Esophagus (tissue), 2 donors: Measurements from ENCODE around the gene PCDHGA2. TPM values are rescaled to one million over a fixed set of nuclear protein-coding genes. Genes with fewer than 3 reads are reported as not detected.
"Not testable (repeated sequence)": the region's sequence is repeated elsewhere in the genome, so short reads cannot be mapped to it uniquely, and the experiment has no call there.

Experiments used
- H3K27ac ChIP-seq, 2 donors: one replicate each; pipeline ENCODE4 v1.5.1; 2013; ENCODE audit warnings: low read depth in 2 of 2, mild to moderate bottlenecking in 2 of 2, inconsistent platforms in 1 of 2, low read length in 1 of 2, moderate library complexity in 1 of 2
- H3K27me3 ChIP-seq, 2 donors: one replicate each; pipeline ENCODE4 v1.6.1; 2013; ENCODE audit warnings: low read length in 2 of 2, control low read depth in 1 of 2, mild to moderate bottlenecking in 1 of 2; ENCODE audit not compliant: insufficient read depth in 2 of 2, control insufficient read depth in 1 of 2
- H3K36me3 ChIP-seq, 2 donors: one replicate each; pipeline ENCODE4 v1.6.1; 2013; ENCODE audit warnings: low read length in 1 of 2; ENCODE audit not compliant: control insufficient read depth in 2 of 2, insufficient read depth in 2 of 2
- H3K4me1 ChIP-seq, 2 donors: one replicate each; pipeline ENCODE4 v1.6.1; 2013; ENCODE audit warnings: low read length in 1 of 2; ENCODE audit not compliant: control insufficient read depth in 2 of 2, insufficient read depth in 2 of 2
- H3K4me3 ChIP-seq, 2 donors: one replicate each; pipeline ENCODE4 v1.5.1; 2013; ENCODE audit warnings: low read length in 2 of 2, mild to moderate bottlenecking in 2 of 2, low read depth in 1 of 2, moderate library complexity in 1 of 2
- H3K9me3 ChIP-seq, 2 donors: one replicate each; pipeline ENCODE4 v1.6.1; 2013; ENCODE audit warnings: mild to moderate bottlenecking in 2 of 2, low read depth in 1 of 2, low read length in 1 of 2, moderate library complexity in 1 of 2; ENCODE audit not compliant: control insufficient read depth in 2 of 2, insufficient read depth in 1 of 2
- WGBS, 2 donors: extraction: QIAGEN DNeasy Blood & Tissue Kit; methylation state at CpG; one replicate each; pipeline ENCODE4 v1.1.7; 2013; 5-methylcytosine and 5-hydroxymethylcytosine counted together
- polyA plus RNA-seq, 2 donors: library from polyadenylated mRNA; stranded (reverse); fragments of 200-250 nt; gene quantifications; one replicate each; pipeline ENCODE4 v1.2.3, GENCODE V29; 2013
- donor health status: healthy with polysubstance abuse.
- donor health status: Bipolar disorder and iron deficiency.

Gene PCDHGA2
- polyA plus RNA-seq, 2 donors = 0.14 to 0.27 TPM

GRCh38 chr5:141322261-141322660, 16.3 kb upstream of the PCDHGA2 start:
- peaks cover 10 to 21% of the 10 kb centered on the region in 2 donors for H3K9me3 ChIP-seq
- peaks cover 0 to 2% of the 10 kb centered on the region in 2 donors for H3K4me1 ChIP-seq
- no peak overlapping the region for H3K4me3 ChIP-seq
- WGBS, 2 donors = 85% methylated on average over 3 of the region's 3 CpGs
- H3K27me3 ChIP-seq = no peaks in the 10 kb centered on the region
- peaks cover 4 to 5% of the 10 kb centered on the region in 2 donors for H3K36me3 ChIP-seq
- H3K27ac ChIP-seq = no peak overlapping the region

DNA sequence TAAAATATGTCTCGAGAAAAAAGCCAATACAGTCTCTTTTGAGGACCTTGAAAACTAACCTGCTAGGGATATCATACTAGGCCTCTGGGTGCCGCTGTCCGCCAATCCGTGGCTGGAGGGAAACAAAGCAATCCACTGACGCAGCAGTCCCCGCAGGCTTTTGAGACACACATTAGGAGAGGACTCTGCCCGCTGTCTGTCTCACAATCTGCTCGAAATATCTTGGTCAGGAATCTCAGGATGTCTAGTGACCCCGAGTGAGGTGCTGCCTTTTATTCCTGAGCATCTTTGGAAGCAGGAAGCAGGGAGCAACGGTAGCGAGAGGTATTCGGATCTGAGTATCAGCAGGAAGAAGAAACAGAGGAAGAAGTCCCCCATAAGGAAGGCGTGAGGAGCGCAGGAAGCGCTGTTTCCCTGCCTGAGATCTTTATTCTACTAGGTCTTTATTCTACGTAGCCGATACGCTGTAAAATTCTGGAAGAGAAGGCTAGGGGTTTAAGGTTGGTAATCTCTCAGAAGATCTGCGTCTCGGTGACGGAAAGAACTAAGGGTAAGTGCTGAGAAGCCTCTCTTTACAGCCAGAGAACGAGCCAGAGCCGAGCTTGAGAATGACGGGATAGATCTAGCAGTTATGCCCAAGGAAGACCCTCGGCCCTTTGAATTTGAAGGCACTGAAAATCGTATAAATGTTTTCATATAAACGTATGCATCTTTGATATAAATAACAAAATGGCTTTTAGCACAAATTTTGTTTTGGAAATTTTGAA, 12.3 kb upstream of the PCDHGA2 start:
- Histone ChIP-seq H3K27ac (no peak overlapping the region), H3K4me1 (no peaks in the 10 kb centered on the region), H3K9me3 (peaks cover 5 to 26% of the 10 kb centered on the region in 2 donors), H3K27me3 (no peaks in the 10 kb centered on the region), H3K4me3 (peak overlapping the region; percentile 35 to 44), H3K36me3 (no peaks in the 10 kb centered on the region)
- WGBS, 2 donors = 16% methylated on average over 27 of the region's 27 CpGs

DNA sequence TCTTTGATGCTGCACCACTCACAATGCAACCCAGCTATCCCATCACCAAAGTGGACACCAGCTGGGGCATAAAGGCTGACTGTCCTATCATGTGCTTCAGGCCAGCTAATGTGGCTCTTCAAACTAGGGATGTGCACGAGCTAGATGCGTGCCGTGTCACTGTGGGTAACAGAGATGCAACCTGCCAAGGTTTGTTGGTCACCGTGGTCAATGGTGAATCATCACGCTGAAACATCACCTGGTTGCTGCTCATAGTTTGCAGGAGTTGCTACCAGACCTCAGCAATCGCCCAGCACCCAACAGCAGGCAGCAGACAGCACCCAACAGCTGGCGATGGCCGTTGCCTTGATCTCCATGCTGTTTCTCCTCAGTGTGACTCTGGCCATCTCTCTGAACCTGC, 10.3 kb upstream of the PCDHGA2 start:
- H3K9me3 ChIP-seq = peaks cover 12 to 36% of the 10 kb centered on the region in 2 donors
- 68 to 85% methylated on average over 8 of the region's 8 CpGs for WGBS, 2 donors
- H3K27me3 ChIP-seq = peaks cover 0 to 4% of the 10 kb centered on the region in 2 donors
- H3K36me3 ChIP-seq = no peaks in the 10 kb centered on the region
- no peak overlapping the region for H3K27ac ChIP-seq
- no peak overlapping the region for H3K4me3 ChIP-seq
- H3K4me1 ChIP-seq = no peaks in the 10 kb centered on the region

DNA sequence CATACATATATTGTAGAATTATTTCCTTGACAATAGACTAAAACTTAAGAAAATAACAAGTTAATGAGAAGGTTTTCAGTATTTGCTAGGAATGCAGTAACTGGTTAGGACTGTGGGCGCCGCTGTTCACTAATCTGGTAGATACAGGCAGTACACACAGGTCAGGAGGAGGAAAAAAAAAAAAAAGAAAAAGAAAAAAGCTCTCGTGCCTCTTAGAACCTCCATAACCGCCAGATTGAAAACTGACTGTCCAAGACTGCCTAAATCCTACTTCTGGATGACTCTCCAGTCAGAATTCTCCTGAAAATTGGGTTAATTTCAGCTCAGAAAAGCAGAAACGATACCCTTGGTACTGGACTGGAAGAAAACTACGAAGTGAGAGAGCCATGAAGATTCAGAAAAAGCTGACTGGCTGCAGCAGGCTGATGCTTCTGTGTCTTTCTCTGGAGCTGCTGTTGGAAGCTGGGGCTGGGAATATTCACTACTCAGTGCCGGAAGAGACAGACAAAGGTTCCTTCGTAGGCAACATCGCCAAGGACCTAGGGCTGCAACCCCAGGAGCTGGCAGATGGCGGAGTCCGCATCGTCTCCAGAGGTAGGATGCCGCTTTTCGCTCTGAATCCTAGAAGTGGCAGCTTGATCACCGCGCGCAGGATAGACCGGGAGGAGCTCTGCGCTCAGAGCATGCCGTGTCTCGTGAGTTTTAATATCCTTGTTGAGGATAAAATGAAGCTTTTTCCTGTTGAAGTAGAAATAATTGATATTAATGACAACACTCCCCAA, 8.1 kb upstream of the PCDHGA2 start, which contains the start of gene PCDHGA1:
TSS of gene PCDHGA1 (plus strand) at position 216 of the 782 bp plus-strand sequence.
- peak within 1 kb of the TSS in 1 of 2 donors; percentile 18 for H3K4me3 ChIP-seq
- peaks cover 0 to 4% of the 10 kb centered on the region in 2 donors for H3K27me3 ChIP-seq

DNA sequence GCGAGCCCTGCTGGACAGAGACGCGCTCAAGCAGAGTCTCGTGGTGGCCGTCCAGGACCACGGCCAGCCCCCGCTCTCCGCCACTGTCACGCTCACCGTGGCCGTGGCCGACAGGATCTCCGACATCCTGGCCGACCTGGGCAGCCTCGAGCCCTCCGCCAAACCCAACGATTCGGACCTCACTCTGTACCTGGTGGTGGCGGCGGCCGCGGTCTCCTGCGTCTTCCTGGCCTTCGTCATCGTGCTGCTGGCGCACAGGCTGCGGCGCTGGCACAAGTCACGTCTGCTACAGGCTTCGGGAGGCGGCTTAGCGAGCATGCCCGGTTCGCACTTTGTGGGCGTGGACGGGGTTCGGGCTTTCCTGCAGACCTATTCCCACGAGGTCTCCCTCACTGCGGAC, 6.0 kb upstream of the PCDHGA2 start:
- WGBS, 2 donors = 44 to 53% methylated on average over 33 to 39 of the region's 39 CpGs
- H3K27ac ChIP-seq, H3K4me3 ChIP-seq, H3K36me3 ChIP-seq, H3K27me3 ChIP-seq, H3K4me1 ChIP-seq: not testable (repeated sequence)
- peaks cover 15 to 30% of the 10 kb centered on the region in 2 donors for H3K9me3 ChIP-seq

More for the DNA sequence above, 8.1 kb upstream of the PCDHGA2 start, which contains the start of gene PCDHGA1:
- no peaks in the 10 kb centered on the region for H3K4me1 ChIP-seq
- WGBS, 2 donors = 22 to 23% methylated on average over 21 of the region's 21 CpGs
- peaks cover 15 to 36% of the 10 kb centered on the region in 2 donors for H3K9me3 ChIP-seq
- no peak within 1 kb of the TSS for H3K27ac ChIP-seq
- H3K36me3 ChIP-seq = no peaks in the 10 kb centered on the region

- H3K27ac ChIP-seq, H3K4me1 ChIP-seq, H3K4me3 ChIP-seq, H3K36me3 ChIP-seq: not testable (repeated sequence)
- Histone ChIP-seq H3K27me3 (peaks cover 0 to 13% of the 10 kb centered on the region in 2 donors), H3K9me3 (peaks cover 22 to 41% of the 10 kb centered on the region in 2 donors)
- 60 to 63% methylated on average over 38 to 45 of the region's 45 CpGs for WGBS, 2 donors
Measured at GRCh38 chr5:141340781-141341354, 2.3 kb downstream of the PCDHGA2 start.

GRCh38 chr5:141342773-141343172, 4.2 kb downstream of the PCDHGA2 start:
- Histone ChIP-seq H3K27me3 (peaks cover 0 to 13% of the 10 kb centered on the region in 2 donors), H3K4me3 (no peak overlapping the region), H3K4me1 (no peaks in the 10 kb centered on the region), H3K36me3 (no peaks in the 10 kb centered on the region), H3K27ac (no peak overlapping the region), H3K9me3 (peaks cover 22 to 46% of the 10 kb centered on the region in 2 donors)
- WGBS, 2 donors = 11 to 15% methylated on average over 1 of the region's 1 CpG

- Histone ChIP-seq H3K36me3 (no peaks in the 10 kb centered on the region), H3K27me3 (peaks cover 0 to 13% of the 10 kb centered on the region in 2 donors), H3K27ac (no peak within 1 kb of the TSS), H3K4me1 (no peaks in the 10 kb centered on the region), H3K4me3 (peak within 1 kb of the TSS in 1 of 2 donors; percentile 30), H3K9me3 (peaks cover 22 to 46% of the 10 kb centered on the region in 2 donors)
- 25 to 26% methylated on average over 9 of the region's 9 CpGs for WGBS, 2 donors
Measured at GRCh38 chr5:141343242-141343952, 4.8 kb downstream of the PCDHGA2 start, which contains the start of gene PCDHGA3. PCDHGA3 (plus strand) TSS chr5:141343829; CDS start chr5:141344034, 205 bp downstream.
